Upper lobe of left lung (tissue), 6 donors: ENCODE data around the gene CEP55. TPM values are rescaled to one million over a fixed set of nuclear protein-coding genes. Genes with fewer than 3 reads are reported as not detected.

Source experiments
- ATAC-seq, 2 donors: fragments of 200-7000 bp; cut with Tn5 transposase; one replicate each; pipeline ENCODE4 v1.9.1; 2022; ENCODE audit warnings: mild to moderate bottlenecking in 2 of 2, moderate library complexity in 2 of 2; ENCODE audit not compliant: low FRiP score in 2 of 2
- DNase-seq, 2 donors: peaks; one replicate each; pipeline ENCODE4 v3.0.0-alpha.2; 2019 to 2020
- H3K27ac ChIP-seq, 4 donors: fragments of 200-600 bp; sonication (generic); one replicate each; pipeline ENCODE4 v1.5.1; 2016 to 2019
- H3K27me3 ChIP-seq, 4 donors: fragments of 200-600 bp; sonication (generic); one replicate each; pipeline ENCODE4 v1.5.1; 2017 to 2019
- H3K36me3 ChIP-seq, 4 donors: fragments of 200-600 bp; sonication (generic); one replicate each; pipeline ENCODE4 v1.5.1; 2016 to 2019
- H3K4me1 ChIP-seq, 4 donors: fragments of 200-600 bp; sonication (generic); one replicate each; pipeline ENCODE4 v1.5.1; 2018 to 2019
- H3K4me3 ChIP-seq, 4 donors: fragments of 200-600 bp; sonication (generic); one replicate each; pipeline ENCODE4 v1.5.1; 2017 to 2019; ENCODE audit warnings: mild to moderate bottlenecking in 2 of 4, moderate library complexity in 1 of 4
- H3K9me3 ChIP-seq, 4 donors: fragments of 200-600 bp; sonication (generic); one replicate each; pipeline ENCODE4 v1.5.1; 2018 to 2019
- CTCF ChIP-seq, 6 experiments: fragments of 450-650 bp in 4 of 6; fragments of 200-600 bp in 2 of 6; sonication (generic) in 2 of 6; IDR thresholded peaks; one replicate each; pipeline ENCODE4 v1.5.1; 2016 to 2019; ENCODE audit warnings: antibody characterized with exemption in 6 of 6
- EP300 ChIP-seq, 4 donors: sonication (generic); formaldehyde crosslinking; IDR thresholded peaks; one replicate each; pipeline ENCODE4 v1.5.1; 2017; ENCODE audit warnings: antibody characterized with exemption in 4 of 4, control low read depth in 2 of 4
- POLR2A ChIP-seq, 4 donors: fragments of 450-650 bp; IDR thresholded peaks; one replicate each; pipeline ENCODE4 v1.5.1; 2016 to 2017; ENCODE audit warnings: antibody characterized with exemption in 4 of 4, mild to moderate bottlenecking in 2 of 4
- POLR2AphosphoS5 ChIP-seq, 2 donors: sonication (generic); formaldehyde crosslinking; IDR thresholded peaks; one replicate each; pipeline ENCODE4 v1.5.1; 2017; ENCODE audit warnings: antibody characterized with exemption in 2 of 2
- WGBS, 2 donors: methylation state at CpG; one replicate each; pipeline ENCODE4 v1.1.5; 2017 to 2018; 5-methylcytosine and 5-hydroxymethylcytosine counted together
- total RNA-seq, 6 donors: library from RNA; depleted of rRNA in 4 of 6; stranded (reverse); fragments of >200 nt in 4 of 6; gene quantifications; one replicate each; pipeline versions ENCODE4 v1.1.0 to v1.2.1, GENCODE V29; 2016 to 2021
- donor health status: DM: no; HTN: no; CAD: no; lungs with moderate emphysema.
- donor health status: DM: no; HTN: yes; CAD: no; lungs with severe emphysema.

The CEP55 gene
- total RNA-seq, 6 donors from 2014 or later, result 1.3 to 3.3 (median 2.3) TPM; not detected in 1

- Histone ChIP-seq H3K4me1 (peaks cover 0 to 2% (median 0%) of the 10 kb centered on the region in 4 donors), H3K27me3 (no peaks in the 10 kb centered on the region), H3K9me3 (no peaks in the 10 kb centered on the region), H3K4me3 (no peak overlapping the region), H3K27ac (no peak overlapping the region), H3K36me3 (no peaks in the 10 kb centered on the region)
- DNase-seq, result peak in 1 of 2 donors; percentile 35
- TF ChIP-seq CTCF (IDR thresholded peaks at IDR 0.05) (no peak), POLR2AphosphoS5 (IDR thresholded peaks at IDR 0.05) (no peak), POLR2A (IDR thresholded peaks at IDR 0.05) (no peak), EP300 (IDR thresholded peaks at IDR 0.05) (no peak)
- no peak for ATAC-seq
- WGBS, 2 donors, result 82 to 95% methylated on average over 3 to 6 of the region's 6 CpGs
These were observed 64.1 kb downstream of the CEP55 start for GRCh38 chr10:93560541-93560940.

GRCh38 chr10:93565446-93565845 is 69.0 kb downstream of the CEP55 start:
- Histone ChIP-seq H3K27me3 (peaks cover 0 to 22% (median 8%) of the 10 kb centered on the region in 4 donors), H3K27ac (no peak overlapping the region), H3K36me3 (no peaks in the 10 kb centered on the region), H3K4me1 (peaks cover 8 to 20% (median 12%) of the 10 kb centered on the region in 4 donors), H3K4me3 (no peak overlapping the region), H3K9me3 (no peaks in the 10 kb centered on the region)
- DNase-seq (no peak), ATAC-seq (peak in 1 of 2 donors; percentile 51)
- 58 to 75% methylated on average over 3 of the region's 3 CpGs for WGBS, 2 donors
- TF ChIP-seq POLR2AphosphoS5 (IDR thresholded peaks at IDR 0.05) (no peak), POLR2A (IDR thresholded peaks at IDR 0.05) (no peak), EP300 (IDR thresholded peaks at IDR 0.05) (no peak), CTCF (IDR thresholded peaks at IDR 0.05) (no peak)

GRCh38 chr10:93566435-93567276 is 70.2 kb downstream of the CEP55 start, which contains the start of gene FFAR4:
Gene FFAR4, plus strand, starts transcription at chr10:93566665. Its CDS starts 56 bp downstream, at chr10:93566721.
- TF ChIP-seq POLR2AphosphoS5 (IDR thresholded peaks at IDR 0.05), result peak in 1 of 2 donors; percentile 10
- TF ChIP-seq CTCF (IDR thresholded peaks at IDR 0.05), result no peak
- no peak for TF ChIP-seq EP300 (IDR thresholded peaks at IDR 0.05)
- TF ChIP-seq POLR2A (IDR thresholded peaks at IDR 0.05), result peak in 1 of 4 donors; percentile 47
- 3% methylated on average over 37 to 38 of the region's 85 CpGs for WGBS, 2 donors
- Histone ChIP-seq H3K4me1 (peaks cover 8 to 20% (median 12%) of the 10 kb centered on the region in 4 donors), H3K36me3 (no peaks in the 10 kb centered on the region), H3K9me3 (no peaks in the 10 kb centered on the region), H3K27me3 (peaks cover 0 to 22% (median 8%) of the 10 kb centered on the region in 4 donors), H3K4me3 (peak within 1 kb of the TSS in 3 of 4 donors; percentile 35 to 49 (median 38)), H3K27ac (peak within 1 kb of the TSS in 1 of 4 donors; percentile 11)
- ATAC-seq (peak; percentile 50 to 88), DNase-seq (peak; percentile 58 to 89)

GRCh38 chr10:93567277-93568104 is 71.1 kb downstream of the CEP55 start:
- no peak for ATAC-seq
- H3K4me3 ChIP-seq, result peak overlapping the region in 3 of 4 donors; percentile 35 to 49 (median 38)

More at GRCh38 chr10:93567277-93568104, 71.1 kb downstream of the CEP55 start:
- Histone ChIP-seq H3K27ac (peak overlapping the region in 1 of 4 donors; percentile 11), H3K4me1 (peaks cover 8 to 24% (median 12%) of the 10 kb centered on the region in 4 donors), H3K27me3 (peaks cover 0 to 22% (median 8%) of the 10 kb centered on the region in 4 donors), H3K9me3 (no peaks in the 10 kb centered on the region), H3K36me3 (no peaks in the 10 kb centered on the region)
- 17 to 21% methylated on average over 14 to 33 of the region's 33 CpGs for WGBS, 2 donors
- no peak for TF ChIP-seq POLR2AphosphoS5 (IDR thresholded peaks at IDR 0.05)
- TF ChIP-seq EP300 (IDR thresholded peaks at IDR 0.05), result no peak
- no peak for TF ChIP-seq CTCF (IDR thresholded peaks at IDR 0.05)
- TF ChIP-seq POLR2A (IDR thresholded peaks at IDR 0.05), result no peak
- DNase-seq, result no peak
